HepG2 (cell line): ENCODE results near the gene UTS2R. TPM values are rescaled to one million over a fixed set of nuclear protein-coding genes. Genes with fewer than 3 reads are reported as not detected.

Source experiments
- ATAC-seq: fragments of 200-7000 bp; cut with Tn5 transposase; 3 replicates; pipeline ENCODE4 v1.9.1; 2020; ENCODE audit warnings: mild to moderate bottlenecking, moderate library complexity
- BruUV-seq: library from RNA; stranded (reverse); fragments of 400-500 nt; replicated peaks from 2 replicates; lab custom pipeline; 2021; lab: Mats Ljungman, UMichigan
- CTCF ChIA-PET: fragments of 300-600 bp; formaldehyde crosslinking; extraction: SDS; loops from one replicate; lab custom pipeline; 2021; ENCODE audit warnings: low total read pairs, inconsistent platforms, low intra/inter-chr PET ratio; lab: Yijun Ruan, JAX
- POLR2A ChIA-PET: fragments of 350-600 bp; sonication (Branson Sonifier 250); formaldehyde crosslinking; loops from one replicate; lab custom pipeline; 2020; ENCODE audit warnings: antibody characterized with exemption, inconsistent platforms; lab: Yijun Ruan, JAX
- DNase-seq: peaks from one replicate; pipeline ENCODE4 v3.0.0-alpha.2; 2015; ENCODE audit warnings: low spot score
- FAIRE-seq: peaks from 3 replicates; lab custom pipeline; 2011; peaks lifted over from hg19 to GRCh38; lab: Jason Lieb, UNC
- H2AFZ ChIP-seq: one replicate; pipeline ENCODE4 v1.6.1; 2011; ENCODE audit warnings: low read length, inconsistent platforms
- H3K27ac ChIP-seq: fragments of 300-600 bp; 3 replicates; pipeline ENCODE4 v1.8.0; 2011; ENCODE audit warnings: mixed run types, mild to moderate bottlenecking, mixed read lengths, low read length, inconsistent platforms; ENCODE audit not compliant: insufficient read depth; ENCODE audit errors: extremely low read length
- H3K27me3 ChIP-seq, 2 experiments: fragments of 200-600 bp in 1 of 2; 2 replicates in 1 of 2; 3 replicates in 1 of 2; pipeline versions ENCODE4 v1.6.0 to v1.8.0; 2011; ENCODE audit warnings: low read length in 2 of 2, mild to moderate bottlenecking in 2 of 2, moderate library complexity in 2 of 2, inconsistent platforms in 1 of 2; ENCODE audit not compliant: insufficient read depth in 2 of 2, control insufficient read depth in 1 of 2
- H3K36me3 ChIP-seq, 2 experiments: fragments of 200-600 bp in 1 of 2; replicated peaks in 1 of 2; 2 replicates in 1 of 2; 3 replicates in 1 of 2; pipeline versions ENCODE4 v1.5.1 to v1.8.0; 2011; ENCODE audit warnings: low read length in 2 of 2, inconsistent platforms in 1 of 2; ENCODE audit not compliant: insufficient read depth in 2 of 2, control insufficient read depth in 1 of 2
- H3K4me1 ChIP-seq: 2 replicates; pipeline ENCODE4 v1.5.1; 2012; ENCODE audit warnings: low read length, inconsistent platforms; ENCODE audit not compliant: insufficient read depth
- H3K4me2 ChIP-seq: 2 replicates; pipeline ENCODE4 v1.6.0; 2011; ENCODE audit warnings: low read depth, low read length, inconsistent platforms
- H3K4me3 ChIP-seq, 3 experiments: fragments of 200-600 bp in 1 of 3; sonication (generic), shearing (Covaris generic) in 1 of 3; replicated peaks in 1 of 3; 2 replicates each; pipeline ENCODE4 v1.5.1; 2011 to 2016; ENCODE audit warnings: low read length in 3 of 3, inconsistent platforms in 2 of 3, low read depth in 2 of 3, mild to moderate bottlenecking in 2 of 3, control low read depth in 1 of 3, mixed read lengths in 1 of 3; ENCODE audit not compliant: insufficient read depth in 1 of 3
- H3K79me2 ChIP-seq: one replicate; pipeline ENCODE4 v1.6.1; 2011; ENCODE audit warnings: low read length, inconsistent platforms; ENCODE audit not compliant: insufficient read depth
- H3K9ac ChIP-seq: 2 replicates; pipeline ENCODE4 v1.6.0; 2011; ENCODE audit warnings: mild to moderate bottlenecking, low read depth, low read length, inconsistent platforms; ENCODE audit not compliant: insufficient read depth
- H3K9me3 ChIP-seq: 2 replicates; pipeline ENCODE4 v1.5.1; 2012; ENCODE audit warnings: mild to moderate bottlenecking, low read length
- H4K20me1 ChIP-seq: 2 replicates; pipeline ENCODE4 v1.6.0; 2011; ENCODE audit warnings: inconsistent platforms, mild to moderate bottlenecking, low read length, moderate library complexity; ENCODE audit not compliant: insufficient read depth
- BCL3 ChIP-seq: sonication (generic); formaldehyde crosslinking; IDR thresholded peaks from 2 replicates; pipeline ENCODE4 v1.5.1; 2020; ENCODE audit warnings: mild to moderate bottlenecking, missing genetic modification reagents, moderate library complexity
- CAMTA2 ChIP-seq: sonication (generic); formaldehyde crosslinking; IDR thresholded peaks from 2 replicates; pipeline ENCODE4 v1.4.0; 2020; ENCODE audit warnings: mild to moderate bottlenecking, missing genetic modification reagents, borderline replicate concordance
- CTCF ChIP-seq: sonication (generic); formaldehyde crosslinking; IDR thresholded peaks from 2 replicates; pipeline ENCODE4 v1.5.0; 2020; ENCODE audit warnings: mild to moderate bottlenecking, missing genetic modification reagents, moderate library complexity
- FOXC1 ChIP-seq: sonication (generic); formaldehyde crosslinking; IDR thresholded peaks from 2 replicates; pipeline ENCODE4 v1.8.0; 2022; ENCODE audit warnings: mild to moderate bottlenecking, missing genetic modification reagents, borderline replicate concordance
- MYPOP ChIP-seq: sonication (generic); formaldehyde crosslinking; IDR thresholded peaks from 2 replicates; pipeline ENCODE4 v1.8.1; 2023; ENCODE audit warnings: mild to moderate bottlenecking, moderate library complexity, missing genetic modification reagents
- NCOA5 ChIP-seq: sonication (generic); formaldehyde crosslinking; IDR thresholded peaks from 2 replicates; pipeline ENCODE4 v1.4.0; 2020; ENCODE audit warnings: missing genetic modification reagents
- ZNF280B ChIP-seq: sonication (generic); formaldehyde crosslinking; IDR thresholded peaks from 2 replicates; pipeline ENCODE4 v1.5.0; 2020; ENCODE audit warnings: missing genetic modification reagents, mild to moderate bottlenecking, borderline replicate concordance
- ZNF34 ChIP-seq: sonication (generic); formaldehyde crosslinking; IDR thresholded peaks from 2 replicates; pipeline ENCODE4 v1.4.0; 2020; ENCODE audit warnings: mild to moderate bottlenecking, missing genetic modification reagents, borderline replicate concordance
- ZNF496 ChIP-seq: sonication (generic); formaldehyde crosslinking; IDR thresholded peaks from 2 replicates; pipeline ENCODE4 v1.8.1; 2023; ENCODE audit warnings: mild to moderate bottlenecking, moderate library complexity, missing genetic modification reagents; ENCODE audit not compliant: insufficient replicate concordance
- WGBS: methylation state at CpG from one replicate; pipeline ENCODE4 v1.1.6; 2017; ENCODE audit warnings: low lambda C conversion rate; 5-methylcytosine and 5-hydroxymethylcytosine counted together
- in situ Hi-C: cut with HindIII; loops from 2 replicates; pipeline ENCODE4 v1.10.0; 2017; ENCODE audit warnings: low pct_unique_long_range_greater_than_20kb; ENCODE audit not compliant: extremely low pct_ligation_motif_present
- intact Hi-C: fragments of 100-400 bp; cut with micrococcal nuclease; formaldehyde crosslinking; loops from one replicate; pipeline ENCODE4 v1.10.0; 2022; ENCODE audit not compliant: unreplicated experiment
- polyA plus RNA-seq, 8 experiments: library from polyadenylated mRNA; depleted of rRNA in 3 of 8; stranded (reverse) in 7 of 8; unstranded in 1 of 8; fragments of >200 nt; fragmentation: Illumina TruSeq in 4 of 8; extraction: Trizol in 4 of 8; gene quantifications; 2 replicates each; pipeline versions ENCODE4 v1.2.1 to v1.2.3, GENCODE V29; 2011 to 2016; ENCODE audit warnings: low read depth in 4 of 8, missing spikeins in 1 of 8, mixed read lengths in 1 of 8; ENCODE audit not compliant: insufficient read depth in 1 of 8
- total RNA-seq, 5 experiments: library from RNA; depleted of rRNA; stranded (reverse); fragments of >200 nt; fragmentation: Illumina TruSeq; extraction: Trizol; gene quantifications; 2 replicates each; pipeline ENCODE4 v1.2.3, GENCODE V29; 2016; ENCODE audit warnings: low read depth in 1 of 5

The UTS2R gene
- total and polyA plus RNA-seq, 2 of the 13 experiments (the other 11 are each of a cell fraction or from before 2014, with no cell fraction given): 0.13 to 0.15 TPM

- no peak overlapping the region for H3K4me3 ChIP-seq
- BruUV-seq: no TSS peak
- no peak overlapping the region for H3K9ac ChIP-seq
- H3K4me2 ChIP-seq: no peak overlapping the region
- CTCF ChIA-PET: interaction anchor here (5.0 kb wide), 1 partner anchor 64 kb away, joined by 41 read pairs; no protein-coding TSS in a partner anchor
- in situ Hi-C loops (no loop called here), intact Hi-C loops (no loop called here)
- H3K27me3 ChIP-seq: no peaks in the 10 kb centered on the region; a peak in 1 of 5 replicates
- H2AFZ ChIP-seq: no peak overlapping the region
- ATAC-seq (no peak), DNase-seq (no peak), FAIRE-seq (no peak)
- WGBS: 95% methylated on average over 6 of the region's 6 CpGs
- POLR2A ChIA-PET: interaction anchor here (1.2 to 1.6 kb wide), 2 partner anchors 41 to 42 kb away, joined by 3 to 5 read pairs; no protein-coding TSS in a partner anchor
- no peaks in the 10 kb centered on the region for H3K9me3 ChIP-seq
- no peak overlapping the region for H3K27ac ChIP-seq
- H3K79me2 ChIP-seq: peaks cover 8% of the 10 kb centered on the region
- peaks cover 22% of the 10 kb centered on the region; the same call in 1 of the 2 replicates for H4K20me1 ChIP-seq
- H3K36me3 ChIP-seq: peaks cover 2 to 28% of the 10 kb centered on the region in 2 experiments; a peak in 3 of 5 replicates
- TF ChIP-seq ZNF280B (CRISPR knock-in tag) (no peak), MYPOP (CRISPR knock-in tag) (no peak), NCOA5 (no peak), CTCF (no peak), FOXC1 (CRISPR knock-in tag) (no peak), BCL3 (CRISPR knock-in tag) (no peak), ZNF34 (no peak), CAMTA2 (no peak), ZNF496 (CRISPR knock-in tag) (no peak)
- peaks cover 38% of the 10 kb centered on the region for H3K4me1 ChIP-seq
Observed at GRCh38 chr17:82416771-82417170, 45.2 kb downstream of the UTS2R start.
